GM12873 (cell line): Measurements from ENCODE around the gene ZDHHC11B.

Source experiments
- TF ChIP-seq, protein P1 (sequence below): IDR thresholded peaks from 2 replicates; pipeline ENCODE4 v1.5.1; 2012; ENCODE audit warnings: low read depth, mild to moderate bottlenecking, moderate library complexity, low read length, control low read depth; ENCODE audit not compliant: insufficient read depth; ENCODE audit errors: missing control alignments

Gene ZDHHC11B

DNA sequence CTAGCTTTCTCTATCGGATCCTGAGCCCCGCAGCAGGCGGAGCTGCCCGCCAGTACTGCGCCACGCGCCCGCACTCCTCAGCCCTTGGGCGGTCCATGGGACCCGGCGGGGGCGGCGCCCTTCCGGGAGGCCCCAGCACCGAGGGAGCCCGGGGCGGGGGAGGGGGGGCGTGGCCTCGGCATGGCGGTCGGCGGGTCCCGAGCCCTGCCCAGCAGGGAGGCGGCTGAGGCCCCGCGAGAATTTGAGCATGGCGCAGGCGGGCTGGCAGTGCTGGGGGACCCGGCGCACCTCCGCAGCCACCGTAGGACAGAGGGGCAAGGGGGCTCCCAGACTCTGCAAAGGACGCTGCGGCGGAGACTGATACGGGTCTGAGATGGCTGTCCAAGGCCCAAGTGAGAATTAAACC lies 6.8 kb downstream of the ZDHHC11B start:
- TF ChIP-seq, protein P1, sequence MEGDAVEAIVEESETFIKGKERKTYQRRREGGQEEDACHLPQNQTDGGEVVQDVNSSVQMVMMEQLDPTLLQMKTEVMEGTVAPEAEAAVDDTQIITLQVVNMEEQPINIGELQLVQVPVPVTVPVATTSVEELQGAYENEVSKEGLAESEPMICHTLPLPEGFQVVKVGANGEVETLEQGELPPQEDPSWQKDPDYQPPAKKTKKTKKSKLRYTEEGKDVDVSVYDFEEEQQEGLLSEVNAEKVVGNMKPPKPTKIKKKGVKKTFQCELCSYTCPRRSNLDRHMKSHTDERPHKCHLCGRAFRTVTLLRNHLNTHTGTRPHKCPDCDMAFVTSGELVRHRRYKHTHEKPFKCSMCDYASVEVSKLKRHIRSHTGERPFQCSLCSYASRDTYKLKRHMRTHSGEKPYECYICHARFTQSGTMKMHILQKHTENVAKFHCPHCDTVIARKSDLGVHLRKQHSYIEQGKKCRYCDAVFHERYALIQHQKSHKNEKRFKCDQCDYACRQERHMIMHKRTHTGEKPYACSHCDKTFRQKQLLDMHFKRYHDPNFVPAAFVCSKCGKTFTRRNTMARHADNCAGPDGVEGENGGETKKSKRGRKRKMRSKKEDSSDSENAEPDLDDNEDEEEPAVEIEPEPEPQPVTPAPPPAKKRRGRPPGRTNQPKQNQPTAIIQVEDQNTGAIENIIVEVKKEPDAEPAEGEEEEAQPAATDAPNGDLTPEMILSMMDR = no peak

DNA sequence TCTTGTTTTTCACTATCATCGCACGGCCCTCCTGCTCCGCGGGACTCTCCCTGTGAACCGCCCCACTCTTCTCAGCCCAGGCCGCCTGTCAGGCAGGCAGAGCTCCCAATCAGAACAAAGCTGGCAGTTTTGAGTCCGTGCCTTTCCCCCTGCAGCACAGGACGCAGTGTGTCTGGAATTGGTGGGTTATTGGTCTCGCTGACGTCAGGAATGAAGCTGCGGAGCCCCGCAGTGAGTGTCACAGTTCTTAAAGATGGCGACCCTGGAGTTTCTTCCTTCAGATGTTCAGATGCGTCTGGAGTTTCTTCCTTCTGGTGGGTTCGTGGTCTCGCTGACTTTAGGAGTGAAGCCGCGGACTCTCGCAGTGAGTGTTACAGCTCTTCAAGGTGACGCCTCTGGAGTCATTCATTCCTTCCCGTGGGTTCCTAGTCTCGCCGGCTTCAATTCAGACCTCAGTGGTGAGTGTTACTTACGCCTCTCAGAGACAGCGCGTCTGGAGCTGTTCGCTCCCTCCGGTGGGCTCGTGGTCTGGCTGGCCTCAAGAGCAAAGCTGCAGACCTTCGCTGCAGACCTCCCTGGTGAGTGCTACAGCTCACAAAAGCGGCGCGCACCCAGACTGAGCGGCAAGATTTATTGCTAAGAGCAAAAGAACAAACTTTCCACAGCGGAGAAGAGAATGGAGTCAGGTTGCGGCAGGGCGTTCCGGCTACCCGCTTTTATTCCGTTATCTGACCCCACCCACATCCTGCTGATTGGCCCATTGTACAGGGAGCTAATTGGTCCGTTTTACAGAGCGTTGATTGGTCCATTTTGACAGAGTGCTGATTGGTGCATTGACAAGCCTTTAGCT lies 7.4 kb downstream of the ZDHHC11B start:
- TF ChIP-seq, protein P1 = no peak

DNA sequence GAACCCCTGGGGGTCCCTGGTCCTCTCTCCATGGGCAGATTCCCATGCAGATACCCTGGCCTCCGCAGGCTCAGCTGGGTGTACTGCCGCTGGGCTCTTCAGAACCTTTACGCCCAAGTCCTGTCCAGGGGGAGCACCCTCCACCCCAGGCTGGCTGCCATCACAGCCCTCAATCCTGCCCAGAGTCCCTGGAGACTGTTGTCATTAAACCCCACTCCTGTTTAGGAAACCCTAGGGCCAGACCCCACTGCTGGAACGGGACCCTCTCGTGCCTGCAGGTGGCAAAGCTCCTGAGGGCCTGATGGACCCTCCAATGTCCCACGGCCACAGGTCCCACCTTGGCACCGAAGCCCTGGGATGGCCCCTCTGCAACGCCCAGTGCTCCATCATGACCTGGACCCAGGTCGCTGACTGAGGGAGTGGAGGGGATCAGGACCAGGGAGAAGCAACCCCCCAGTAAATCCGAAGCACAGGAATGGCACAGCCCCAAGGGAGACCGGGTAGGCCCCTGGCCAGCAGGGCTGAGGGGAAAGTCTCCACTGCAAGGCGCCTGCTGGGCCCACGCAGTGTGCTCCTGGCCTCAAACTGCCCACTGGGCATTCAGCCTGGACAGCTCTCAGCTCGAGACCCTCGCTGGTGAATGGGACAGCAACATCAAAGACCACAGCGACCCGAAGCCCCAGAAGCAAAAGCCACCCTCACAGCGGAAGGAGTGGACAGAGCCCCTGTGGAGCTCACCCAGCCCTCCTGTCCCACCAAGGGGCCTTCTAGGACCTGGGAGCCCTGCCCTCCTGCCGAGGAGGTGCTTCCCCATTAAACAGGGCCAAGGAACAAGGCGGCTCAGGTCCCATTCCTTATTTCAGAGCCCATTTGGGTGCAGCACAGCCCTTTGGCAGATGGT lies 8.3 kb downstream of the ZDHHC11B start:
- TF ChIP-seq, protein P1 = no peak

DNA sequence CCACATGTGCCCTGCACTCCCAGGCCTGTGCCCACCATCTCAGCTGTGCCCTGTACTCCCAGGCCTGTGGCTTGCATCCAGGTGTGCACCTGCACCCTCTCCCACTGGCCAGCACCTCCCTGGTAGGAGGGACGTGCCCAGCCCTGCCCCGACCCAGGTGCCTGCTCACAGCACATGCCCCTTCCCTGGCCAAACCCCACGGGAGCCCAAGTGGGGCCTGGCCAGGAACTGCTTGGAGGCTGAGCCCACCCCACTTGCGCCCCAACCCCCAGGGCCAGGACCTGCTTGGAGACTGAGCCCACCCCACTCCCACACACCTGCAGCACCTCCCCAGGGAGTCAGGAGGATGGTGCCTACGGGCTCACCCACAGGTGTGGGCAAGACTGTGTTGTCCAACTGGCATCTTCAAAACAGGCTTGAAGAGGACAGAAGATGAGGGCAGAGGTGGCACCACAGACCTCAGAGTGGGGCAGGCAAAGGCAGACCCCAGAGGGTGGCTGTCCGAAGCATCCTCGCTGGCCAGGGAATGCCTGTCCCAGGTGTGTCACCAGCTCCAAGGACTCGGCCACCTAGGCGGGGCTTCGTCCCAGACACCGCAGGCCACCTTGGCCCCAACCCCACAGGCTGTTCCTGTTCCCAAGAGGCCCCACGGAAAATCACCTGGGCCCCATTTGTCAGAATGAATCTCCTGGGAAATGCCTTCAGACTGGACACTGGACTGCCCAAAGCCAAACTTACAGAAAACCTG lies 10.8 kb downstream of the ZDHHC11B start:
- TF ChIP-seq, protein P1 = no peak

DNA sequence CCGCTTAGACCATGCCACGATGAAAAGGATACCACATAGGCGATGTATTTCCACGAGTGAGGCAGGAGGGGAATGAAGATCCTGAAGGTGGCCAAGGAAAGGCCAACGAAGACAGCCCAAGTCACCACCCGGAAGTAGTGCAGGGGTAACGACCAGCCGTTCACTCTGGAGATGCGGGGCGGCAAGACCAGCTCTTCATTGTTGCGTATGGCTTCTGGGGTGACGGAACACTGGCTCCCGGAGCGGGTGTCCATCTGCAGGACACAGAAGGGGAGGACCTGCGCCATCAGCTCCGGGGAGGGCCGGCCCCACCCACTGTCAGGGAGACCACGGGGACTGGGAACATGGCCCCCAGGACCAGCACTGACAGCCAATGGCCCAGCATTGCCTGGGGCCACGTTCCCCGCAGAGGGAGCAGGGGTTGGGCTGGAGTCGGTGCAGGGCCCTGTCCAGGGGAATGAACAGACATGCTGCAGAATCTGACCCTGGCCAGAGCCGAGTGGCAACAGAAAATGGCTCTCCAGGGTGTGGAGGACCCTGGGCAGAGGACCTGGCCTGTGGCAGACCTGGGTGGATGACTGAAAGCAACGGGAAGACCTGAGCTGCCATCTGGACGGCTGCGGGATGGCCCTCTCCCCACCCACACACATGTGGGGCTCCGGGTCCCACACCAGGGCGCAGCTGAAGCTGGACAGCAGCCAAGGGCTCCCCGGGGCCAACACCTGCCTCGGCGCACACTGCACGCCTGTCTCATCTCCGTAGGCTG lies 17.7 kb downstream of the ZDHHC11B start:
- TF ChIP-seq, protein P1 = no peak

DNA sequence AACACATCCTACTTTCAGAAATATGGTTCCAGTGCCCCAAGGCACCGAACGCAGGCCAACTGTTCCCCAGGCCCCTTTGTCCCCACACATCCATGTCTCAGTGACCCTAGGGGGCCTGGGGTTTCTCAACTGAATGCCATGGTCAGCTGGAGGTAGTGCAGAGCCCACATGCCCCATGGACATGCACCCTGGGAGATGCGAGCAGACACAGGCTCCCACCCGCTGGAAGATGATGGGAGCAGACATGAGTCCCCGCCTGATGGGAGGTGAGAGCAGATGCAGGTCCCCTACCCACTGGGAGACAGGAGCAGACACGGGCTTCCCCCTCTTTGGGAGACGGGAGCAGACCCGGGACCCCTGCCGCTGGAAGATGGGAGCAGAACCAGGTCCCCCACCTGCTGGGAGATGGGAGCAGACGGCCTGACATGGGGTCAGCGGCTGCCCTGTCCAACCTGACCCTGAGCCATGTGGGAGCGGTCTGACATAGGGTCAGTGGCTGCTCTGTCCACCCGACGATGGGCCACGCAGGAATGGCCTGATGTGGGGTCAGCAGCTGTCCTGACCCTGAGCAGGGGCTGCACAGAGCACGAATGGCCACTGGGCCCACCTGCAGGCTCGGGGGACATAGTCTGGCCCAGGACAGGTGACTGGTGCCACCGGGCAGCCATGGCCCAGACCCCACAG lies 18.4 kb downstream of the ZDHHC11B start:
- TF ChIP-seq, protein P1 = no peak
